ENCODE results near the gene LSAMP. TPM values are rescaled to one million over a fixed set of nuclear protein-coding genes. Genes with fewer than 3 reads are reported as not detected.
"Not testable (repeated sequence)": the region's sequence is repeated elsewhere in the genome, so short reads cannot be mapped to it uniquely, and the experiment has no call there.

LSAMP gene
- total and polyA plus RNA-seq, 3 donors from 2014 or later = 3.1 to 10.3 (median 9.1) TPM

GRCh38 chr3:116078561-116078960 lies 366.7 kb downstream of the LSAMP start:
- intact Hi-C loops (cut with DNase I; ENCODE audit: low total_unique reads) = no loop called here

GRCh38 chr3:116077557-116077956 lies 367.7 kb downstream of the LSAMP start:
- 88 to 97% methylated on average over 2 of the region's 2 CpGs for WGBS, 2 donors

More at GRCh38 chr3:116078561-116078960, 366.7 kb downstream of the LSAMP start:
- DNase-seq = no peak
- H3K27ac ChIP-seq = no peak overlapping the region
- TF ChIP-seq CTCF (IDR thresholded peaks at IDR 0.05) = no peak
- TF ChIP-seq POLR2A (IDR thresholded peaks at IDR 0.05) = no peak
- 81 to 84% methylated on average over 7 of the region's 7 CpGs for WGBS, 2 donors
- H3K36me3 ChIP-seq (ENCODE audit: low read depth, missing control alignments) = no peaks in the 10 kb centered on the region
- no peaks in the 10 kb centered on the region for H3K27me3 ChIP-seq
- no peak overlapping the region for H3K4me3 ChIP-seq
- H3K4me1 ChIP-seq = no peaks in the 10 kb centered on the region
- H3K9me3 ChIP-seq = no peaks in the 10 kb centered on the region

GRCh38 chr3:116077059-116077458 lies 368.2 kb downstream of the LSAMP start:
- H3K4me1 ChIP-seq = no peaks in the 10 kb centered on the region
- no peaks in the 10 kb centered on the region for H3K9me3 ChIP-seq
- no peak overlapping the region for H3K27ac ChIP-seq
- H3K27me3 ChIP-seq = no peaks in the 10 kb centered on the region
- H3K4me3 ChIP-seq = no peak overlapping the region
- no peaks in the 10 kb centered on the region for H3K36me3 ChIP-seq (ENCODE audit: low read depth, missing control alignments)
- 94 to 95% methylated on average over 1 of the region's 1 CpG for WGBS, 2 donors
- intact Hi-C loops (cut with DNase I; ENCODE audit: low total_unique reads) = no loop called here
- DNase-seq = no peak
- TF ChIP-seq POLR2A (IDR thresholded peaks at IDR 0.05) = no peak
- no peak for TF ChIP-seq CTCF (IDR thresholded peaks at IDR 0.05)

More at GRCh38 chr3:116077557-116077956, 367.7 kb downstream of the LSAMP start:
- TF ChIP-seq POLR2A (IDR thresholded peaks at IDR 0.05) (no peak), CTCF (IDR thresholded peaks at IDR 0.05) (no peak)
- Histone ChIP-seq H3K27me3 (no peaks in the 10 kb centered on the region), H3K36me3 (ENCODE audit: low read depth, missing control alignments) (no peaks in the 10 kb centered on the region), H3K27ac (no peak overlapping the region), H3K4me1 (no peaks in the 10 kb centered on the region), H3K4me3 (no peak overlapping the region), H3K9me3 (no peaks in the 10 kb centered on the region)
- intact Hi-C loops (cut with DNase I; ENCODE audit: low total_unique reads) = no loop called here
- no peak for DNase-seq

GRCh38 chr3:116070516-116071278 lies 374.6 kb downstream of the LSAMP start:
- intact Hi-C loops (cut with DNase I; ENCODE audit: low total_unique reads); H3K4me1 ChIP-seq; DNase-seq; H3K27me3 ChIP-seq; H3K9me3 ChIP-seq; H3K36me3 ChIP-seq (ENCODE audit: low read depth, missing control alignments); H3K27ac ChIP-seq; H3K4me3 ChIP-seq: not testable (repeated sequence)
- 90 to 92% methylated on average over 8 of the region's 8 CpGs for WGBS, 2 donors

- intact Hi-C loops (cut with DNase I; ENCODE audit: low total_unique reads) = no loop called here
- Histone ChIP-seq H3K4me3 (no peak overlapping the region), H3K27me3 (no peaks in the 10 kb centered on the region), H3K4me1 (no peaks in the 10 kb centered on the region), H3K36me3 (ENCODE audit: low read depth, missing control alignments) (no peaks in the 10 kb centered on the region), H3K27ac (no peak overlapping the region), H3K9me3 (no peaks in the 10 kb centered on the region)
- no peak for DNase-seq
- WGBS, 2 donors = 76 to 83% methylated on average over 2 of the region's 2 CpGs
- TF ChIP-seq CTCF (IDR thresholded peaks at IDR 0.05) (no peak), POLR2A (IDR thresholded peaks at IDR 0.05) (no peak)
These were observed 375.2 kb downstream of the LSAMP start for GRCh38 chr3:116070061-116070460.
